Body of pancreas (tissue), 4 donors: ENCODE measurements around the gene KIAA1328.

Experiments
- CTCF ChIP-seq, 7 experiments: fragments of 450-650 bp in 4 of 7; fragments of 200-600 bp in 3 of 7; sonication (generic) in 3 of 7; IDR thresholded peaks; one replicate each; pipeline ENCODE4 v1.5.1; 2016 to 2019; ENCODE audit warnings: antibody characterized with exemption in 7 of 7
- POLR2A ChIP-seq, 3 donors: fragments of 450-650 bp; IDR thresholded peaks; one replicate each; pipeline ENCODE4 v1.6.1; 2016; ENCODE audit warnings: antibody characterized with exemption in 3 of 3, mild to moderate bottlenecking in 2 of 3

- TF ChIP-seq CTCF (IDR thresholded peaks at IDR 0.05) (no peak), POLR2A (IDR thresholded peaks at IDR 0.05) (no peak)
Measured at GRCh38 chr18:36887864-36888263, 58.9 kb downstream of the KIAA1328 start.
